Measurements from ENCODE around the gene AQP12B. TPM values are rescaled to one million over a fixed set of nuclear protein-coding genes. Genes with fewer than 3 reads are reported as not detected.

Gene AQP12B
- total RNA-seq, 1 donor from 2014 or later, result not detected

GRCh38 chr2:240713071-240713927 lies 30.6 kb upstream of the AQP12B start:
- TF ChIP-seq CTCF (IDR thresholded peaks at IDR 0.05; ENCODE audit: borderline replicate concordance), result no peak
- H3K27ac ChIP-seq (replicated peaks), result no peak overlapping the region
- no peak overlapping the region for H3K4me3 ChIP-seq
- H3K4me1 ChIP-seq, result no peaks in the 10 kb centered on the region
- no peak for DNase-seq
- H3K9me3 ChIP-seq (replicated peaks), result no peaks in the 10 kb centered on the region
- intact Hi-C loops (cut with micrococcal nuclease), result no loop called here
- H3K36me3 ChIP-seq, result no peaks in the 10 kb centered on the region
- peaks cover 95% of the 10 kb centered on the region for H3K27me3 ChIP-seq (ENCODE audit: low read depth)

- Histone ChIP-seq H3K27me3 (ENCODE audit: low read depth) (peaks cover 95% of the 10 kb centered on the region), H3K9me3 (replicated peaks) (no peaks in the 10 kb centered on the region), H3K36me3 (no peaks in the 10 kb centered on the region), H3K4me1 (no peaks in the 10 kb centered on the region), H3K27ac (replicated peaks) (no peak overlapping the region), H3K4me3 (no peak overlapping the region)
- intact Hi-C loops (cut with micrococcal nuclease), result no loop called here
- DNase-seq, result no peak
- TF ChIP-seq CTCF (IDR thresholded peaks at IDR 0.05; ENCODE audit: borderline replicate concordance), result no peak
Observed at GRCh38 chr2:240712121-240712520, 29.4 kb upstream of the AQP12B start.

GRCh38 chr2:240711701-240712100 lies 29.0 kb upstream of the AQP12B start:
- Histone ChIP-seq H3K27me3 (ENCODE audit: low read depth) (peaks cover 94% of the 10 kb centered on the region), H3K27ac (replicated peaks) (no peak overlapping the region), H3K4me1 (no peaks in the 10 kb centered on the region), H3K36me3 (no peaks in the 10 kb centered on the region), H3K4me3 (no peak overlapping the region), H3K9me3 (replicated peaks) (no peaks in the 10 kb centered on the region)
- no peak for DNase-seq
- TF ChIP-seq CTCF (IDR thresholded peaks at IDR 0.05; ENCODE audit: borderline replicate concordance), result no peak
- intact Hi-C loops (cut with micrococcal nuclease), result no loop called here

GRCh38 chr2:240711296-240711695 lies 28.6 kb upstream of the AQP12B start:
- H3K27me3 ChIP-seq (ENCODE audit: low read depth), result peaks cover 90% of the 10 kb centered on the region
- H3K4me3 ChIP-seq, result no peak overlapping the region
- no peaks in the 10 kb centered on the region for H3K9me3 ChIP-seq (replicated peaks)
- no peaks in the 10 kb centered on the region for H3K4me1 ChIP-seq
- no peaks in the 10 kb centered on the region for H3K36me3 ChIP-seq
- DNase-seq, result no peak
- TF ChIP-seq CTCF (IDR thresholded peaks at IDR 0.05; ENCODE audit: borderline replicate concordance), result no peak
- intact Hi-C loops (cut with micrococcal nuclease), result no loop called here
- H3K27ac ChIP-seq (replicated peaks), result no peak overlapping the region

- no peak overlapping the region for H3K27ac ChIP-seq (replicated peaks)
- no peak for TF ChIP-seq CTCF (IDR thresholded peaks at IDR 0.05; ENCODE audit: borderline replicate concordance)
- no peaks in the 10 kb centered on the region for H3K36me3 ChIP-seq
- intact Hi-C loops (cut with micrococcal nuclease), result no loop called here
- H3K4me1 ChIP-seq, result no peaks in the 10 kb centered on the region
- peaks cover 90% of the 10 kb centered on the region for H3K27me3 ChIP-seq (ENCODE audit: low read depth)
- H3K9me3 ChIP-seq (replicated peaks), result no peaks in the 10 kb centered on the region
- no peak for DNase-seq
- H3K4me3 ChIP-seq, result no peak overlapping the region
Observed at GRCh38 chr2:240708457-240708856, 25.8 kb upstream of the AQP12B start.

All from left ventricle myocardium inferior (tissue), 1 donor.